ENCODE results near the gene FNDC3B.

Gene FNDC3B

GRCh38 chr3:172057059-172057458, 17.7 kb downstream of the FNDC3B start:
- no peak for DNase-seq

- no peak for DNase-seq
These were observed 18.4 kb downstream of the FNDC3B start for GRCh38 chr3:172057624-172058327.

GRCh38 chr3:172059532-172059931, 20.2 kb downstream of the FNDC3B start:
- no peak for DNase-seq

- DNase-seq = no peak
These were observed 20.9 kb downstream of the FNDC3B start for GRCh38 chr3:172060234-172060633.

- no peak for DNase-seq
These were observed 22.4 kb downstream of the FNDC3B start for GRCh38 chr3:172061724-172062184.

GRCh38 chr3:172062761-172063160, 23.4 kb downstream of the FNDC3B start:
- no peak for DNase-seq

- no peak for DNase-seq
These were observed 24.4 kb downstream of the FNDC3B start for GRCh38 chr3:172063456-172064432.

- no peak for DNase-seq
These were observed 26.1 kb downstream of the FNDC3B start for GRCh38 chr3:172065527-172065926.

GRCh38 chr3:172065967-172066762, 26.8 kb downstream of the FNDC3B start:
- DNase-seq = no peak

GRCh38 chr3:172066880-172067796, 27.8 kb downstream of the FNDC3B start:
- no peak for DNase-seq

- DNase-seq = no peak
These were observed 28.6 kb downstream of the FNDC3B start for GRCh38 chr3:172067837-172068440.

- DNase-seq = no peak
These were observed 29.6 kb downstream of the FNDC3B start for GRCh38 chr3:172068977-172069376.

GRCh38 chr3:172069478-172069877, 30.1 kb downstream of the FNDC3B start:
- no peak for DNase-seq

GRCh38 chr3:172070269-172070668, 30.9 kb downstream of the FNDC3B start:
- DNase-seq = no peak

GRCh38 chr3:172070802-172071201, 31.4 kb downstream of the FNDC3B start:
- no peak for DNase-seq

GRCh38 chr3:172071780-172072330, 32.5 kb downstream of the FNDC3B start:
- no peak for DNase-seq

- DNase-seq = no peak
These were observed 33.2 kb downstream of the FNDC3B start for GRCh38 chr3:172072543-172072942.

GRCh38 chr3:172073262-172073915, 34.0 kb downstream of the FNDC3B start:
- no peak for DNase-seq

GRCh38 chr3:172074032-172074431, 34.7 kb downstream of the FNDC3B start:
- DNase-seq = no peak

- DNase-seq = no peak
These were observed 35.2 kb downstream of the FNDC3B start for GRCh38 chr3:172074586-172074985.

- DNase-seq = no peak
These were observed 36.8 kb downstream of the FNDC3B start for GRCh38 chr3:172076212-172076611.
